K562 (cell line): ENCODE data around the gene ARHGEF17. TPM values are rescaled to one million over a fixed set of nuclear protein-coding genes. Genes with fewer than 3 reads are reported as not detected.

Experiments used
- ATAC-seq: fragments of 200-7000 bp; cut with Tn5 transposase; 3 replicates; pipeline ENCODE4 v1.9.1; 2020; ENCODE audit warnings: moderate library complexity
- BruUV-seq: library from RNA; stranded (reverse); fragments of 400-500 nt; replicated peaks from 2 replicates; lab custom pipeline; 2021; lab: Mats Ljungman, UMichigan
- CTCF ChIA-PET: fragments of 300-600 bp; formaldehyde crosslinking; extraction: SDS; loops from one replicate; lab custom pipeline; 2021; ENCODE audit warnings: low intra/inter-chr PET ratio; lab: Yijun Ruan, JAX
- POLR2A ChIA-PET: fragments of 300-600, 350-650 bp; sonication (Branson Sonifier 250); formaldehyde crosslinking; extraction: SDS; loops from one replicate; lab custom pipeline; 2021; ENCODE audit warnings: antibody characterized with exemption, inconsistent platforms; lab: Yijun Ruan, JAX
- DNase-seq, 4 experiments: peaks; one replicate each; pipeline versions ENCODE4 v3.0.0 to v3.0.0-alpha.2; 2011 to 2018; ENCODE audit warnings: low spot score in 3 of 4, mixed read lengths in 3 of 4; ENCODE audit errors: extremely low read depth in 1 of 4
- FAIRE-seq: peaks from 2 replicates; lab custom pipeline; 2011; peaks lifted over from hg19 to GRCh38; lab: Jason Lieb, UNC
- H2AFZ ChIP-seq: 2 replicates; pipeline ENCODE4 v1.6.0; 2011; ENCODE audit warnings: low read depth, low read length, control low read depth, inconsistent platforms
- H3K27ac ChIP-seq: fragments of 200-600 bp; 3 replicates; pipeline ENCODE4 v1.8.0; 2011; ENCODE audit warnings: low read depth, mild to moderate bottlenecking, control low read depth, inconsistent platforms, low read length, moderate library complexity, mixed read lengths; ENCODE audit errors: extremely low read depth
- H3K27me3 ChIP-seq, 2 experiments: fragments of 300-600 bp in 1 of 2; 2 replicates in 1 of 2; 3 replicates in 1 of 2; pipeline versions ENCODE4 v1.6.0 to v1.8.0; 2011; ENCODE audit warnings: inconsistent platforms in 2 of 2, low read length in 2 of 2, mild to moderate bottlenecking in 1 of 2, mixed read lengths in 1 of 2, moderate library complexity in 1 of 2; ENCODE audit not compliant: control insufficient read depth in 2 of 2, insufficient read depth in 2 of 2
- H3K36me3 ChIP-seq: fragments of 300-600 bp; 3 replicates; pipeline ENCODE4 v1.8.0; 2011; ENCODE audit warnings: mild to moderate bottlenecking, low read length, inconsistent platforms; ENCODE audit not compliant: control insufficient read depth, insufficient read depth
- H3K4me1 ChIP-seq, 2 experiments: fragments of 200-600 bp in 1 of 2; replicated peaks in 1 of 2; 2 replicates in 1 of 2; 3 replicates in 1 of 2; pipeline versions ENCODE4 v1.5.1 to v1.8.0; 2011; ENCODE audit warnings: inconsistent platforms in 2 of 2, low read length in 2 of 2, mild to moderate bottlenecking in 1 of 2, mixed read lengths in 1 of 2, moderate library complexity in 1 of 2; ENCODE audit not compliant: control insufficient read depth in 2 of 2, insufficient read depth in 2 of 2
- H3K4me2 ChIP-seq: 2 replicates; pipeline ENCODE4 v1.6.1; 2011; ENCODE audit warnings: low read length, control low read depth, inconsistent platforms, mixed read lengths; ENCODE audit not compliant: insufficient read depth
- H3K4me3 ChIP-seq: fragments of 200-600 bp; sonication (generic), shearing (Covaris generic); 2 replicates; pipeline ENCODE4 v1.5.1; 2016; ENCODE audit warnings: control low read depth, inconsistent platforms
- H3K79me2 ChIP-seq: fragments of 200-600 bp; 3 replicates; pipeline ENCODE4 v1.8.0; 2011; ENCODE audit warnings: low read length, inconsistent platforms; ENCODE audit not compliant: control insufficient read depth, insufficient read depth
- H3K9ac ChIP-seq, 2 experiments: 2 replicates each; pipeline versions ENCODE4 v1.6.0 to v1.6.1; 2011; ENCODE audit warnings: low read depth in 2 of 2, low read length in 2 of 2, control low read depth in 1 of 2, inconsistent platforms in 1 of 2, mild to moderate bottlenecking in 1 of 2, mixed read lengths in 1 of 2; ENCODE audit not compliant: insufficient read depth in 1 of 2
- H3K9me1 ChIP-seq: one replicate; pipeline ENCODE4 v1.6.0; 2011; ENCODE audit warnings: inconsistent platforms, mild to moderate bottlenecking, low read length, moderate library complexity; ENCODE audit not compliant: control insufficient read depth, insufficient read depth
- H3K9me3 ChIP-seq: replicated peaks from 2 replicates; pipeline ENCODE4 v1.5.1; 2011; ENCODE audit warnings: low read depth, low read length, inconsistent platforms; ENCODE audit not compliant: control insufficient read depth, insufficient read depth
- H4K20me1 ChIP-seq: replicated peaks from 2 replicates; pipeline ENCODE4 v1.6.1; 2011; ENCODE audit warnings: low read length, inconsistent platforms, mixed read lengths; ENCODE audit not compliant: control insufficient read depth, insufficient read depth
- CTBP1 ChIP-seq: fragments of 450-650 bp; IDR thresholded peaks from 2 replicates; pipeline ENCODE4 v1.6.1; 2016; ENCODE audit warnings: borderline replicate concordance
- ESRRA ChIP-seq: fragments of 450-650 bp; IDR thresholded peaks from 2 replicates; pipeline ENCODE4 v1.6.1; 2014; ENCODE audit warnings: low read depth, mild to moderate bottlenecking, moderate library complexity, borderline replicate concordance
- FOXA3 ChIP-seq, 2 experiments: fragments of 450-650 bp in 1 of 2; sonication (generic) in 1 of 2; formaldehyde crosslinking; IDR thresholded peaks in 1 of 2; conservative IDR thresholded peaks in 1 of 2; 2 replicates each; pipeline versions ENCODE4 v1.4.0 to v1.8.0; 2020 to 2022; ENCODE audit warnings: mild to moderate bottlenecking in 2 of 2, missing genetic modification reagents in 1 of 2
- MEIS2 ChIP-seq: fragments of 450-650 bp; IDR thresholded peaks from 2 replicates; pipeline ENCODE4 v1.6.1; 2014; ENCODE audit warnings: mild to moderate bottlenecking; ENCODE audit not compliant: partially characterized antibody
- SAFB ChIP-seq: fragments of 200-400 bp; formaldehyde crosslinking; IDR thresholded peaks from 2 replicates; pipeline ENCODE4 v1.6.1; 2017; ENCODE audit warnings: low read depth, low read length, borderline replicate concordance
- WGBS: fragments of 100-300 bp; shearing (Covaris generic); methylation state at CpG from one replicate; pipeline ENCODE4 v1.1.6; 2016; ENCODE audit warnings: low coverage, mixed read lengths; ENCODE audit not compliant: insufficient coverage; ENCODE audit errors: missing lambda C conversion rate; 5-methylcytosine and 5-hydroxymethylcytosine counted together
- in situ Hi-C: fragments of 300-500 bp; cut with MboI; formaldehyde crosslinking; loops from 4 replicates; pipeline ENCODE4 v1.15.0; 2018; ENCODE audit warnings: inconsistent platforms, mixed read lengths
- intact Hi-C: fragments of 100-400 bp; cut with micrococcal nuclease; formaldehyde crosslinking; loops from 2 replicates; pipeline ENCODE4 v1.14.2; 2022
- polyA plus RNA-seq, 8 experiments: library from polyadenylated mRNA; depleted of rRNA in 4 of 8; stranded (reverse) in 5 of 8; unstranded in 3 of 8; fragments of >200 nt; fragmentation: Nextera tagmentation in 2 of 8; fragmentation: Illumina TruSeq in 1 of 8; extraction: Ambion mirVana in 2 of 8; extraction: Trizol in 1 of 8; gene quantifications; 2 replicates each; pipeline versions ENCODE4 v1.2.1 to v1.2.3, GENCODE V29; 2011 to 2014; ENCODE audit warnings: inconsistent platforms in 1 of 8, missing spikeins in 1 of 8
- total RNA-seq, 7 experiments: library from RNA; depleted of rRNA in 6 of 7; stranded (reverse); fragments of >200 nt in 6 of 7; fragmentation: Illumina TruSeq in 2 of 7; extraction: Trizol in 2 of 7; gene quantifications; 2 replicates each; pipeline versions ENCODE4 v1.2.1 to v1.2.3, GENCODE V29; 2011 to 2021; ENCODE audit warnings: low replicate concordance in 1 of 7
- TF ChIP-seq, protein P1 (sequence below), 2 experiments: fragments of 200-800 bp in 1 of 2; sonication (Bioruptor generic) in 1 of 2; sonication (generic) in 1 of 2; formaldehyde crosslinking in 1 of 2; IDR thresholded peaks in 1 of 2; conservative IDR thresholded peaks in 1 of 2; 2 replicates each; pipeline versions ENCODE4 v1.5.0 to v1.6.1; 2016 to 2020; ENCODE audit warnings: missing compliant biosample characterization in 1 of 2, missing genetic modification characterization in 1 of 2, missing genetic modification reagents in 1 of 2

ARHGEF17 gene
- total and polyA plus RNA-seq, 9 of the 15 experiments (the other 6 are each of a cell fraction or from before 2014, with no cell fraction given) = 0.04 to 0.68 (median 0.10) TPM; not detected in 2

DNA sequence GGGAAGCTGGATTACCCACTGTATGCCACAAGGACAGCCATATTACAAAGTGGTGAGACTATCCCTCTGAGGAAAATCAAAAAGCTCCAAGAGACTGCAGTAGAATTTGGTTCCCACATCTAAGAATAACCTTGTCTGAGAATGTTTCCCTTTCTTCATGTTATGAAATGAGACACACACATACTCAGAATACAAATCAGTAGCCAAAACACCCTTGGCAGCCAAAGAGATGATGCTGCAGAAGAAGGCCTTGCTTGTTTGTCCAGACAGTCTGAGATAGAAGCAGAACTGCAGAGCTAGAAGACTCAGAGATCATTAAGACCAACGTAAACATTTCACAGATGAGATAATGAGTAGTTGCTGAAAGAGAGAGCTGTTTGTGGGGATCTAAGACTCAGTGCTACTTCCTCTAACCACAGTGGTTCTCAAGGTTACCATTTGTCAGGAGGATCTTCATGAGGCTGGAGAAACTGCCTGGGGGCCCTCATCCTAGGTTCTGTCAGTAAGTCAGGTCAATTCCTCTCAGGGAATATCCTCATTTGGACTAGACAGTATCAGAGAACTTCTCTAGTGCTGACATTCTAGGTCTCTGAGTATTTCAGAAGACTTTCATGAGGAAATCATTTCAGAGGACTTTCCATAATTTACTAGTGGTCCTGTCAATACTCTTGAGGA, 107.0 kb downstream of the ARHGEF17 start:
- Histone ChIP-seq H3K4me2 (no peak overlapping the region), H3K4me3 (no peak overlapping the region), H3K9ac (no peak overlapping the region), H3K36me3 (no peaks in the 10 kb centered on the region), H4K20me1 (no peaks in the 10 kb centered on the region), H3K27me3 (no peaks in the 10 kb centered on the region), H3K9me3 (no peaks in the 10 kb centered on the region), H3K4me1 (no peaks in the 10 kb centered on the region), H3K9me1 (no peaks in the 10 kb centered on the region), H2AFZ (no peak overlapping the region), H3K79me2 (no peaks in the 10 kb centered on the region), H3K27ac (no peak overlapping the region)
- intact Hi-C loops = no loop called here
- WGBS = 0% methylated on average over 1 of the region's 1 CpG
- TF ChIP-seq, protein P1, sequence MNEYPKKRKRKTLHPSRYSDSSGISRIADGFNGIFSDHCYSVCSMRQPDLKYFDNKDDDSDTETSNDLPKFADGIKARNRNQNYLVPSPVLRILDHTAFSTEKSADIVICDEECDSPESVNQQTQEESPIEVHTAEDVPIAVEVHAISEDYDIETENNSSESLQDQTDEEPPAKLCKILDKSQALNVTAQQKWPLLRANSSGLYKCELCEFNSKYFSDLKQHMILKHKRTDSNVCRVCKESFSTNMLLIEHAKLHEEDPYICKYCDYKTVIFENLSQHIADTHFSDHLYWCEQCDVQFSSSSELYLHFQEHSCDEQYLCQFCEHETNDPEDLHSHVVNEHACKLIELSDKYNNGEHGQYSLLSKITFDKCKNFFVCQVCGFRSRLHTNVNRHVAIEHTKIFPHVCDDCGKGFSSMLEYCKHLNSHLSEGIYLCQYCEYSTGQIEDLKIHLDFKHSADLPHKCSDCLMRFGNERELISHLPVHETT (CRISPR knock-in tag; conservative IDR thresholded peaks at IDR 0.05 in 1 of 2, IDR thresholded peaks at IDR 0.05 in 1 of 2) = no peak
- TF ChIP-seq FOXA3 (CRISPR knock-in tag; conservative IDR thresholded peaks at IDR 0.05 in 1 of 2, IDR thresholded peaks at IDR 0.05 in 1 of 2) = 0 out of 4 replicates have a peak, but pooled peaks of 1 of the 2 experiments have one; percentile 11
- TF ChIP-seq ESRRA = peak; percentile 25; the same call in 1 of the 2 replicates
- TF ChIP-seq CTBP1 = peak; percentile 33; the same call in 1 of the 2 replicates
- TF ChIP-seq SAFB = no peak
- peak; percentile 38 for TF ChIP-seq MEIS2
- CTCF ChIA-PET = no interaction called here
- no peak for FAIRE-seq
- no peak; the same call in 2 of the 3 replicates for ATAC-seq
- in situ Hi-C loops = no loop called here
- DNase-seq = no peak
- no TSS peak for BruUV-seq
- POLR2A ChIA-PET = interaction anchor here (0.6 to 1.5 kb wide), 5 partner anchors 10 to 465 kb away, joined by 3 to 5 read pairs (median 3); no protein-coding TSS in a partner anchor
